Left colon (tissue), 2 donors: ENCODE data around the gene EME2. TPM values are rescaled to one million over a fixed set of nuclear protein-coding genes. Genes with fewer than 3 reads are reported as not detected.
"Not testable (repeated sequence)": the region's sequence is repeated elsewhere in the genome, so short reads cannot be mapped to it uniquely, and the experiment has no call there.

ENCODE experiments used
- ATAC-seq: fragments of 200-7000 bp; cut with Tn5 transposase; one replicate; pipeline ENCODE4 v1.9.1; 2020; ENCODE audit warnings: mild to moderate bottlenecking, moderate library complexity
- DNase-seq, 2 donors: peaks; one replicate each; pipeline ENCODE4 v3.0.0-alpha.2; 2020
- intact Hi-C, 2 donors: fragments of 100-400 bp; cut with DNase I in 1 of 2; cut with micrococcal nuclease in 1 of 2; formaldehyde crosslinking; loops; one replicate each; pipeline versions ENCODE4 v1.11.2 to v1.14.0; 2022; cut with DNase I, micrococcal nuclease
- long read RNA-seq: library from polyadenylated mRNA; unstranded; transcript quantifications from one replicate; pipeline ENCODE4 v2.0.0, GENCODE V29; 2021
- total RNA-seq, 2 donors: library from RNA; stranded (reverse); fragmentation: NEBNext Ultra II Directional; extraction: Animal tissue kit (Norgen Biotek cat#: 25700); gene quantifications; one replicate each; pipeline ENCODE4 v1.2.1, GENCODE V29; 2021
- donor health status: DM: no; HTN: no; CAD: no.
- donor health status: DM: yes; HTN: yes; CAD: no.

The EME2 gene, protein sequence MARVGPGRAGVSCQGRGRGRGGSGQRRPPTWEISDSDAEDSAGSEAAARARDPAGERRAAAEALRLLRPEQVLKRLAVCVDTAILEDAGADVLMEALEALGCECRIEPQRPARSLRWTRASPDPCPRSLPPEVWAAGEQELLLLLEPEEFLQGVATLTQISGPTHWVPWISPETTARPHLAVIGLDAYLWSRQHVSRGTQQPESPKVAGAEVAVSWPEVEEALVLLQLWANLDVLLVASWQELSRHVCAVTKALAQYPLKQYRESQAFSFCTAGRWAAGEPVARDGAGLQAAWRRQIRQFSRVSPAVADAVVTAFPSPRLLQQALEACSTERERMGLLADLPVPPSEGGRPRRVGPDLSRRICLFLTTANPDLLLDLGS
- 10 to 100 TPM; 22.1 to 34.9 TPM for total RNA-seq
- long read RNA-seq, partial matches to known transcripts: 0 of 11 reads
- long read RNA-seq, other reads (novel, unspliced or antisense): 11 of 11 reads

DNA sequence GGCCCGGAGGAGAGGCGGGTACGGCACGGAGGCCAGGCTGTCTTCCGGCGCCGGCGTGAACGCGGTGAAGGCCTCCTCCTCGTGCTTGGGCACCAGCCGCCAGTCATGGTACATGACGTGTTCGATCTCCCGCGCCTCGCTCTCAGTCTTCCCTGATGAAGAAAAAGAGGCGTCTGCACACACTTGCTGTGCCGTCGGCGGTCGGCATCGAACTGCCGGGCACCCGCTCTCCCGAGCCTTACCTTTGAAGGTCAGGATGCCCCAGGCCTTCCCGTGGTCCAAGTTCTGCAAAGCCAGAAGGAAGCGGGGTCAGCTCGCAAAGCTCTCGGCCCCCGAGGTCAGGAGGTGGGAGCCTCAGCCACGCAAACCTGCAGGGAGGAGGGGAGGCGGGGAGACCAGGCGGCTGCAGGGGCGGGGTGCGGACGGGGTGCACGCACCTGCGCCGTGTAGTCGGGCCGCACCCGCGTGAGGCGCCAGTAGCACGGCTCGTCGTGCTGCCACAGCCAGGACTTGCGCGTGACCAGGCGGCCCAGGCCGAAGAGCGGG lies at the start of gene EME2:
Gene EME2, plus strand, starts transcription at position 449 of the 546 bp plus-strand sequence. CDS start 418 bp downstream, outside the sequence.
- DNase-seq (peak; percentile 55 to 67), ATAC-seq (peak; percentile 36)
- intact Hi-C loops: no loop called here

DNA sequence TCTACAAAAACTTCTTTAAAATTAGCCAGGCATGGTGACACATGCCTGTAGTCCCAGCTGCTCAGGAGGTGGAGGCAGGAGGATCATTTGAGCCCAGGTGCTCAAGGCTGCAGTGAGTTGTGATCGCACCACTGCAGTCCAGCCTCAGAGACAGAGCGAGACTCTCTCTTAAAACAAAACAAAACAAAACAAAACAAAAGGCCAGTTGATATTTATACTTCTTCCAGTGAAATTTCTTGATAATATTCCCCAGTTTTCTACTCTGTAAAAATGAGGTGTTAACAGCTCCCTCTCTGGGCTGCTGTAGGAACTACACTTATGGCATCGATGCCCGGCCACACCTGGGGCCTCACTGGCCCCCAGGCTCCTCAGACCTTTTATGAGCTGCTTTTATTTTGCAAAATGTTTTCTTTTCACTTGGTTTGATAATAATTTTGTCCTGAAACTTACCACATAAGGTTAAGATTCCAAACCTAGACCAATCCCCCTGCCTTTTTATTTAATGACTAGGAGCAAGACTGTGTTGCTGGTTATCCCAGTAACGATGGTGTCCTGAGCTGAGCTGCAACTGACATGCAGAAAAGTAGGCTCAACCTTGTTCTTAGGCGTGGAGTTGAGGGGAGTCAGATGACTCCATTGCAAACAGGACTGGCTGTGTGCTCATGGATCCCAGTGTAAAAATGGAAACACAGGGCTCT lies 49.0 kb upstream of the EME2 start:
- ATAC-seq: peak; percentile 48
- DNase-seq: peak in 1 of 2 donors; percentile 57
- intact Hi-C loops: no loop called here

DNA sequence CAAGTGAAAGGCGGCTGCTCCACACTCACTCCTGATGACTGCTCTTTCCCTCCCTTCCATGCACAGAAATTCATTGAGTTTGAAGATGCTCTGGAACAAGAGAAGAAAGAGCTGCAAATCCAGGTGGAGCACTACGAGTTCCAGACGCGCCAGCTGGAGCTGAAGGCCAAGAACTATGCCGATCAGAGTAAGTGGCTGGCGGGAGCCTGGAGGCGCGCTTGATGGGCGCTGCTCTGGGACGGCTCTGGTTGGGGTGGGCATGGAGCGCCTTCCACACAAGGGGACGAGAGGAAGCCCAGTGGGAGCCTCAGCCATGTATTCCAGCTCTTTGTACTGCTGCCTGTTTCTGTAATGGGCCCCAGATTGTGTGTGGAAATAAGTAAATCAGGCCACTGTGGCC lies 48.1 kb upstream of the EME2 start:
- DNase-seq (no peak), ATAC-seq (no peak)
- intact Hi-C loops: no loop called here

DNA sequence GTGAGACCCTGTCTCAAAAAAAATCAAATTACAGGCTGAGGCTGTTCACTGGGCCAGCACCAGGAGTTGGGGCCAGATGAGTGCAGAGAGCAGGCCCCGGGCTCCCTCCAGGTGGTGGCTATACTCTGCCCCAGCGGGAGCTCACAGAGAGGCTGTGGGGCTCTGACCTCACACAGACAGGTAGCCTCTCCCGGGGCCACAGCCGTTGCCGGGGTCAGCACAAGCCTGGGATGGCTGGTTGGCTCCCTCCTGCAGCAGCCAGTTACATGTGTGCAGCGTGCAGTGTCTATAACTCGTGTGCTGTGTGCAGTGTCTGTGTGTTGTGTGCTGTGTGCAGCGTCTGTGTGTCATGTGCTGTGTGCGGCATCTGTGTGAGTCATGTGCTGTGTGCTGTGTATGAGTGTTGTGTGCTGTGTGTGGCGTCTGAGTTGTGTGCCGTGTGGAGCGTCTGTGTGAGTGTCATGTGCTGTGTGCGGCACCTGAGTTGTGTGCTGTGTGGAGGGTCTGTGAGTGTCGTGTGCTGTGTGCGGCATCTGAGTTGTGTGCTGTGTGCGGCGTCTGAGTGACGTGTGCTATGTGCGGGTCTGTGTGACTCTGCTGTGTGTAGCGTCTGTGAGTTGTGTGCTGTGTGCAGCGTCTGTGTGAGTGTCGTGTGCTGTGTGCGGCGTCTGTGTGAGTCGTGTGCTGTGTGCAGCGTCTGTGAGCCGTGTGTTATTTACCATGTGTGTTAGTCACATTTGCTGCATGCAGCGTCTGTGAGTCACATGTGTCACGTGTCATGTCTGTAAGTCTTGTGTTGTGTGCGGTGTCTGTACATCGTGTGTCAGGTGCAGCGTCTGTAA lies 45.7 kb upstream of the EME2 start:
- ATAC-seq (no peak), DNase-seq (no peak)
- intact Hi-C loops: no loop called here

DNA sequence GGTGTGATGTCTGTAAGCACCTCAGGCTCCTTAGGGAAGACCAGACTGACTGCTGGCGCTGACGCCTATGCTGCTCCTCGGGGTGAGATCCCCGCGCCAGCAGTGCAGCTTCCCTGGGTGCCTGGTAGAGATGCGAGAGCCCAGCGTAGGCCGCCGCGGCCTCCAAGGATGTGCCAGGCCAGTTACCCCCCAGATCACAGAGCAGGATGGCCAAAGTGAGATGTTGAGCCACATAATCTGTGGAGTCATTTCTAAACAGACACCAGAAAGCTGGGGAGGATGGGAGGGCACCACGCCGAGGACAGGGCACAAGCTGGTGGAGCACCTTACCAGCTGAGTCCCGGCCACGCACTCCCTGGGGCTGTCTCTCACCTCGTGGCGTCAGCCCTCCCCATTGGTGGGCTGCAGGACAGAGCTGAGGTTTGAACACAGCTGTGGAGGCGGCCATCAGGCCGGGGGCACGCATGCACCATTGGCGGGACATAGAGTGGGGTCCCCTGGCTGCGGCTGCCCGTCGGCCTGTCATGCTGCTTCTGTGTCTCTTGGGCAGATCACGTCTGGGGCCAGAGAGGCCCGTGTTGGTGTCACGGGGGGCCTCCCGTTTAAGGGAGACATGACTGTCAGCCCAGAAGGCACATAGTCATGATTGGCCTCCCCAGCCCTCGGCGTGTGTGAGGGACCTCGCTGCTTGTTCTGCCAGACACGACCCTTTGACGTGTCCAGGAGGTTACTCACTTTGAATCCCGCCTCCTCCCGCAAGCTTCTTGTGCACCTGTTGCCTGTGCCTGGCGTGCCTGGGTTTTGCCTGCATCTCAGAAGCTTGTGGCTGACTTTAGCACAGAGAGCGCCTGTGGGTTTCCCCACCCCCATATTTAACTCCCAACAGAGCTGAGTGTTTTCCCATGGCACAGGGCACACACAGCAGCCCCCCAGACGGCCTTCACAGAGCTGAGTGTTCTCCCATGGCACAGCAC lies 44.7 kb upstream of the EME2 start:
- no peak for ATAC-seq
- intact Hi-C loops: no loop called here
- no peak for DNase-seq

DNA sequence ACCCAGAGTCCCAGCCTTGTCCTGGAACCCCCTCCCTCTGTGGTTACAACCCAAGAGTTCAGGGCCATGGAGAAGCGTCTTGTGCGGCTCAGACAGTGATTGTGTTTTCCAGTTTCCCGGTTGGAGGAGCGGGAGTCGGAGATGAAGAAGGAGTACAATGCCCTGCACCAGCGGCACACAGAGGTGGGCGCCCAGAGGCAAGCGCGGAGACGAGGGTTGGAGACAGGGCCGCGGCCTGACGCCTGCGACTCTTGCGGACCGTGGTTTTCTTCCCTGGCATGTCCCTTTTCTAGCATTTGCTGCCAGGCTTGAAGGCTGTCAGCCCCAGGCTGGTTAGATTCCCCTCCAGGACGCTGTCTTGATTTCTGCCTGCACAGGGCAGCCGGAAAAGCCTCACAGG lies 43.6 kb upstream of the EME2 start:
- ATAC-seq (no peak), DNase-seq (no peak)
- intact Hi-C loops: no loop called here

DNA sequence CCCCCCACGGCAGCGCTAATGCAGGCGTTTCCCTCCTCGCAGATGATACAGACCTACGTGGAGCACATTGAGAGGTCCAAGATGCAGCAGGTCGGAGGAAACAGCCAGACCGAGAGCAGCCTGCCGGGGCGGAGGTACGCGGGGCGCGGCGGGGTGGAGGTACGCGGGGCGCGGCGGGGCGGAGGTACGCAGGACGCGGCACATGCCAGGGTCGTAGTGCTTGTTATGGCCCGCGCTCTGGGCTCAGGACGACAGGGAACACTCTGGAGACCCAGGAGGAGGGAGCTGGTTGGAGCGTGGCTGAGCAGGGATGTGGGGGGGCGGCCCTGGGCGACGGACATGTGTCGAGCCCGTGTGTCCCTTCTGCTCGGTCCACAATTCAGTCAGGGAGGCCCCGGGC lies 43.2 kb upstream of the EME2 start:
- ATAC-seq: no peak
- intact Hi-C loops: no loop called here
- DNase-seq: no peak

DNA sequence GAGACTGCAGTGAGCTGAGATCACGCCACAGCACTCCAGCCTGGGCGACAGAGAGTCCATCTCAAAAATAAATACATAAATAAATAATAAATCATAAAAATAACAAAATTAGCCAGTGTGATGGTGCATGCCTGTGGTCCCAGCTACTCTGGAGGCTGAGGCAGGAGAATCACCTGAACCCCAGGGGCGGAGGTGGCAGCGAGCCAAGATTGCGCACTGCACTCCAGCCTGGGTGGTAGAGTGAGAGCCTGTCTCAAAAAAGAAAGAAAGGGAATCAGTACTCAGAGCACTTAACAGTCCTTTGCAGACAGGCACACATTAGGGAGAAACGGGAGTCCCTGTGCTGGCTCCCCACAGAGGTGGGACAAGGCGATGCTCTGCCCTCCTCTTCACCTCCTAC lies 41.5 kb upstream of the EME2 start:
- ATAC-seq: no peak
- intact Hi-C loops: no loop called here
- DNase-seq: no peak

DNA sequence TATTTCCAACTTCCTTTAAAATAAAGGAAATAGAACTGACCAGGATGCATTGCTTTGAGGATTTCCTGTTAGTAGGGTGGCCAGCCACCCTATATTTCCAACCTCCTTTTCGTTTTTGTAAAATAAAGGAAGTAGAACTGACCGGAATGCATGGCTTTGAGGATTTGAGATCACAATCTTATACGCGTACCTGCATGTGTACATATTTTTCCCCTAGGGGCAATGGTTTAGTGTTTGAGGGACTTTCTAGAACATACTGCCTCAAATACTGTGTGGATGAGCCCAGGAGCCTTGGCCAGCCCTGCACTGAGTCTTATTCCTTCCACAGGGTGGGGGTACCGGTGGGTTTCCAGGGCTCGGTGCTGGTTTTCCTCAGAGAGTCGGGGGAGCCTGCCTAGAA lies 41.0 kb upstream of the EME2 start:
- ATAC-seq: no peak
- intact Hi-C loops: no loop called here
- no peak for DNase-seq

DNA sequence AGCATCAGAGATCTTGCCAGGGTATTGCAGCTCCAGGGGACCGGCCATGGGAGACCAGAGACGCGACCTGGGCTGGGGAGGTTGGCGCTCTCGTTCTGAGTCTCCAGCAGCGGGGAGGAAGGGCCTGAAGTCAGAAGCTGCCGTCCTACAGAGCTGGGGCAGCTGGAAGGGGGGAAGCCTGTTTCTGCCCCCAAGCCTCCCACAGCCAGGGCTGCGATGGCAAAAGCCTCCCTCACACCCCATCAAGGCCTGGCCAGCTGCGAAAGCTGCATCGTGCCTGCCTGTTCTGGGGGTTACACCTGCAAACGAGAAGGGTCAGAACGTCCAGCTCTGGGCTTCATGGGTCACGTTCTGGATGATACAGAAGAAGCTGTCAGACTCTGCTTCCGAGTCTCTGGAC lies 40.5 kb upstream of the EME2 start:
- DNase-seq (no peak), ATAC-seq (no peak)
- intact Hi-C loops: no loop called here

DNA sequence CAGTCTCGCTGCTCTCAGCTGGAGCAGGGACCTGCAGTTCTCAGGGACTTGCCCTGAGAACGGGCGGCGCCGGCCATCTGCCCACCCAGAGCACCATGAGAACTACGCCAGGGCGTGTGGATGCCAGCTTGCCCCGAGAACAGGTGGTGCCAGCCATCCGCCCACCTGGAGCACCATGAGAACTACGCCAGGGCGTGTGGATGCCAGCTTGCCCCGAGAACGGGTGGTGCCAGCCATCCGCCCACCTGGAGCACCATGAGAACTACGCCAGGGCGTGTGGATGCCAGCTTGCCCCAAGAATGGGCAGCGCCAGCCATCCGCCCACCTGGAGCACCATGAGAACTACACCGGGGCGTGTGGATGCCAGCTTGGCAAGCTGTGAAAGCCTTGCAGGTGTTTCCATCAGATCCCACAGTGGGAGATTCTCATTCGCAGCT lies 40.0 kb upstream of the EME2 start:
- intact Hi-C loops, ATAC-seq: not testable (repeated sequence)

DNA sequence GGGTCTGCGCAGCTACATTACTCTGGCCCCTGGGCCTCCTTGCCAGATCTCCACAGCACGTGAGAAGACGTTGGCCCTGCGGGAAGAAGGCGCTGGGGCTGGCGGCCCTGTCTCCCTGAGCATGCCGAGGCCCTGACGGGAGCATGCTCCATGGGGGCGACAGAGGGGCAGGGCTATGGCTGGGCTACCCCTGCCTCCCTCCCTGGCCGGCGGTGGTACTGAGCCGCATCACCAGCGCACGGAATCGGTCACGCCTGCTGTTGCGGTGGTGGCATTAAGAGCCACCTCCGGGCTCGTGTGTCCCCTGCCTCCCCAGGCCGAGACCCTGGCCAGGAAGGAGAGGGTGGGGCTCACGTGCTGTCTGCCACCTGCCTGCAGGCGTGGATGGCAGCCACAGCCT lies 38.5 kb upstream of the EME2 start:
- ATAC-seq (no peak), DNase-seq (no peak)
- intact Hi-C loops: no loop called here

More for the DNA sequence above, 40.0 kb upstream of the EME2 start:
- DNase-seq: not testable (repeated sequence)

DNA sequence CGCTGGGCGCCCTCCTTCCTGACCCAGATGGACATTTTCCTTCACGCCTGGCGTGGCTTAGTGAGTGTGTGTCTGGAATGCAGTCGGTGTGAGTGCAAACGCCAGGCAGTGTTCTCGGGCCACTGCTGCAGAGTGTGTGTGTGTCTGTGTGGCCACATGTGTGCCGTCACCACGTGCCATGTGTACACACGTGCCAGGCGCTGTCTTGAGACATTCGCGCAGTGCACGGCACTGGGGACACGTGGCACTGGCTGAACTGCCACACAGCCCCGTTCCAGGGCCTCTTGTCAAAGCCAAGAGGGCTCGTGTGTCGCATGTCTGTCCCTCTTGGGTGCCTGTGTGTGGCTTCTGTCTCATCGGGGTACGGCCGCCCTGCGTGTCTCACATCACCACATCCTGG lies 37.8 kb upstream of the EME2 start:
- intact Hi-C loops: no loop called here
- DNase-seq (no peak), ATAC-seq (no peak)

DNA sequence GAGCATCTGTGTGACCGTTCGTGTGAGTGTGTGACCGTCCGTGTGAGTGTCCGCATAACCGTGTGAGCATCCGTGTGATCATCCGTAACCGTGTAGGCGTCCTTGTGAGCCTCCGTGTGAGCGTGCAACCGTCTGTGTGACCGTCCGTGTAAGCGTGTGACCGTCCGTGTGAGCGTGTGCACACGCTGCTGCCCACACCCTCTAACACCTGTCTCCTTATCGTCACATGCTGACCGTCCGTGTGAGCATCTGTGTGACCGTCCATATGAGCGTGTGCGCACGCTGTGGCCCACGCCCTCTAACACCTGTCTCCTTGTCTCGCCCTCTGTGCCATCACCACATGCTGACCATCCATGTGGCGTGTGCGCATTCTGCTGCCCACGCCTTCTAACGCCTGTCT lies 32.4 kb upstream of the EME2 start:
- DNase-seq (no peak), ATAC-seq (no peak)
- intact Hi-C loops: no loop called here

DNA sequence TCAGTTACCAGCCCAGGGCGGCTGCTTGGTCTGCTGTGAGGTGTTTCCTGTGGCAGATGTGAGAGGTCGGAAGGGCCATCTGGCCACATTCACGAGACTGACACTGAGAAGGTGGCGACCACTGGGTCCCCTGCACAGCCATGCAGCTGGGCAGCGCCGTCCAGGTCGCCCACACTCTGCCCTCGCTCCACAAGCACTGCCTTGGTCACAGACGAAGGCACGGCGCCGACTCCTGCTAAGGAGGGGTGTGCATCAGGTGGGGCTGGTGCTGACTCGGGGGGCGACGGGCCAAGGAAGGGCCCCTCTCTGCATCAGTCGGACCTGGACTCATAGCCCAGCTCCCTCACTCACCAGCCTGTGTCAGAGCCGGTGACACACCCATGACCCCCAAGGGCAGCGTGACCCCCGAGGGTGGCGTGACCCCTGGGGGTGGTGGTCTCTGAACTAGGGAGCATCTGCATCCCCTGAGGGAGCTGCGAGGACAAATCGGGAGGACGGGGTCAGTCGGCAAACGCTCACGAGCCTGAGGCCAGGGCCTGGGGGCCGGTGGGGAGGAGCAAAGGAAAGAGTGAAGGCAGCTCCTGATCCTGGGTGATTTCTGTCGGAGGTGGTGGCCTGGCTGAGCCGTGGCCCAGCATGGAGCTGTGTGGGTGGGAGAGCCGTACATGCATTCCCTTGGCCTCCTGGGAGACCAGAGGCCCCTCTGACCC lies 31.7 kb upstream of the EME2 start:
- DNase-seq: no peak
- intact Hi-C loops: no loop called here
- ATAC-seq: no peak

DNA sequence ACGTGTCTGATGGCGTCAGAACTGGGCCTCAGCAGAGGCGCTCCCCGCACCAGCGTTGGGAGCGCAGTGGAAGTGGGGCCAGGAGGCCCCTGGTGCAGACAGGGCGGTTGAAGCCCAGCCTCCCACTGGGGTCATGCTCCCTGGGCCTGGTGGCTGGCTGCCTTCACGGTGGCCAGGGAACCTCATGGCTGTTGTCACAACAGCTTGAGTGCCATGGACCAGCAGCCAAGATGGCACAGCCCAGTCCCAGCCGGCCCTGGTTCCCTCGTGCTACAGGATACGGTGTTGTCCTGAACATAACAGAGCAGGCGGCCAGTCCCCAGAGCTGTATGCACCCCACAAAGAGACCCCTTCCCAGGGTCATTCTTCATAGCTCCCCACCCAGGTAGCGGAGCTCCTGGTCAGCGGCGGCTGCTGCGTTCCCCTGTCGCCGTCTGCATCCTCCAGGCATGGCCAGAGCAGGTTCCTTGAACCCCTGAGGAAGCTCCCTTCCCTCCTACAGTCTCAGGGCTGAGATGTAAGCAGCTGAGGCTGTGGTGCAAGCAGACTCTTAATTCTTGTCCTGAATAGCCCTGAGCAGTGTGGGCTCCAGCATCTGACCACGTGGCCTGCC lies 31.0 kb upstream of the EME2 start:
- no peak for ATAC-seq
- DNase-seq: no peak
- intact Hi-C loops: no loop called here
